Right atrium auricular region (tissue), 2 donors: ENCODE measurements around the gene TBX21. TPM values are rescaled to one million over a fixed set of nuclear protein-coding genes. Genes with fewer than 3 reads are reported as not detected.

Experiments used
- DNase-seq: peaks from one replicate; pipeline ENCODE4 v3.0.0-alpha.2; 2019; ENCODE audit warnings: low spot score
- H3K27ac ChIP-seq, 2 donors: fragments of 200-600 bp; sonication (generic); 1 replicate in 1 of 2; 2 replicates in 1 of 2; pipeline ENCODE4 v1.5.1; 2016 to 2019
- H3K27me3 ChIP-seq, 2 donors: fragments of 200-600 bp; sonication (generic); one replicate each; pipeline versions ENCODE4 v1.5.1 to v1.6.0; 2017 to 2019
- H3K36me3 ChIP-seq: fragments of 200-600 bp; sonication (generic); one replicate; pipeline ENCODE4 v1.5.1; 2016
- H3K4me1 ChIP-seq, 2 donors: fragments of 200-600 bp; sonication (generic); one replicate each; pipeline versions ENCODE4 v1.5.1 to v1.6.0; 2017 to 2019
- H3K4me3 ChIP-seq, 2 donors: fragments of 200-600 bp; sonication (generic); 1 replicate in 1 of 2; 2 replicates in 1 of 2; pipeline ENCODE4 v1.5.1; 2017 to 2019; ENCODE audit warnings: mild to moderate bottlenecking in 1 of 2, moderate library complexity in 1 of 2
- H3K9me3 ChIP-seq, 2 donors: fragments of 200-600 bp; sonication (generic); one replicate each; pipeline ENCODE4 v1.5.1; 2019
- total RNA-seq, 2 donors: library from RNA; depleted of rRNA; stranded (reverse); fragments of >200 nt; gene quantifications; one replicate each; pipeline ENCODE4 v1.1.0, GENCODE V29; 2016
- TF ChIP-seq, protein P1 (sequence below), 2 donors: fragments of 200-600 bp; sonication (generic); IDR thresholded peaks; one replicate each; pipeline ENCODE4 v1.5.1; 2019; ENCODE audit warnings: antibody characterized with exemption in 2 of 2

Gene TBX21
- total RNA-seq, 2 donors from 2014 or later, result 0.39 TPM; not detected in 1

DNA sequence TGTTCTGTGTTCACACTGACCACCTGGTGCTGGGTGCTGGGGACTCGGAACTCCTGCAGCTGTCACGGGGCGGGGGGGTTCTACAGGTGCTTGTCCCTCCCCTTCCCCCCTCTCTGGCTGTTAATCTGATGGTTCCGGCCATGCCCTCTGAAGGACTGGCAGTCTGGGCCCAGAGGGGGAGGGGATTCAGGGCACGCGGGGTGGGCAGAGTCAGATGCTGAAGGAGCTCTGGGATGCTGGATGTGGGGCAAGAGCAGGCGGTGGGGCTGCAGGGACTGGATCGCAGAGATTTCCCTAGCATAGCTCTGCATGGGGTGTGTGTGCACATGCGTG, 5.4 kb upstream of the TBX21 start:
- H3K36me3 ChIP-seq, result no peaks in the 10 kb centered on the region
- TF ChIP-seq, protein P1, sequence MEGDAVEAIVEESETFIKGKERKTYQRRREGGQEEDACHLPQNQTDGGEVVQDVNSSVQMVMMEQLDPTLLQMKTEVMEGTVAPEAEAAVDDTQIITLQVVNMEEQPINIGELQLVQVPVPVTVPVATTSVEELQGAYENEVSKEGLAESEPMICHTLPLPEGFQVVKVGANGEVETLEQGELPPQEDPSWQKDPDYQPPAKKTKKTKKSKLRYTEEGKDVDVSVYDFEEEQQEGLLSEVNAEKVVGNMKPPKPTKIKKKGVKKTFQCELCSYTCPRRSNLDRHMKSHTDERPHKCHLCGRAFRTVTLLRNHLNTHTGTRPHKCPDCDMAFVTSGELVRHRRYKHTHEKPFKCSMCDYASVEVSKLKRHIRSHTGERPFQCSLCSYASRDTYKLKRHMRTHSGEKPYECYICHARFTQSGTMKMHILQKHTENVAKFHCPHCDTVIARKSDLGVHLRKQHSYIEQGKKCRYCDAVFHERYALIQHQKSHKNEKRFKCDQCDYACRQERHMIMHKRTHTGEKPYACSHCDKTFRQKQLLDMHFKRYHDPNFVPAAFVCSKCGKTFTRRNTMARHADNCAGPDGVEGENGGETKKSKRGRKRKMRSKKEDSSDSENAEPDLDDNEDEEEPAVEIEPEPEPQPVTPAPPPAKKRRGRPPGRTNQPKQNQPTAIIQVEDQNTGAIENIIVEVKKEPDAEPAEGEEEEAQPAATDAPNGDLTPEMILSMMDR (IDR thresholded peaks at IDR 0.05), result no peak
- H3K4me1 ChIP-seq, result peaks cover 0 to 2% of the 10 kb centered on the region in 2 donors
- no peak for DNase-seq
- no peaks in the 10 kb centered on the region for H3K9me3 ChIP-seq
- H3K27ac ChIP-seq, result no peak overlapping the region
- H3K27me3 ChIP-seq, result peaks cover 0 to 5% of the 10 kb centered on the region in 2 donors
- no peak overlapping the region for H3K4me3 ChIP-seq

GRCh38 chr17:47728214-47728877, 4.7 kb upstream of the TBX21 start:
- H3K4me1 ChIP-seq, result peaks cover 0 to 9% of the 10 kb centered on the region in 2 donors
- DNase-seq, result no peak
- H3K36me3 ChIP-seq, result no peaks in the 10 kb centered on the region
- TF ChIP-seq, protein P1 (IDR thresholded peaks at IDR 0.05), result no peak
- H3K27ac ChIP-seq, result no peak overlapping the region
- H3K4me3 ChIP-seq, result no peak overlapping the region
- H3K9me3 ChIP-seq, result no peaks in the 10 kb centered on the region
- H3K27me3 ChIP-seq, result peaks cover 0 to 9% of the 10 kb centered on the region in 2 donors

GRCh38 chr17:47729476-47729875, 3.6 kb upstream of the TBX21 start:
- Histone ChIP-seq H3K9me3 (no peaks in the 10 kb centered on the region), H3K36me3 (no peaks in the 10 kb centered on the region), H3K4me3 (no peak overlapping the region), H3K4me1 (peaks cover 0 to 18% of the 10 kb centered on the region in 2 donors), H3K27ac (no peak overlapping the region), H3K27me3 (peaks cover 0 to 18% of the 10 kb centered on the region in 2 donors)
- TF ChIP-seq, protein P1 (IDR thresholded peaks at IDR 0.05), result no peak
- no peak for DNase-seq

DNA sequence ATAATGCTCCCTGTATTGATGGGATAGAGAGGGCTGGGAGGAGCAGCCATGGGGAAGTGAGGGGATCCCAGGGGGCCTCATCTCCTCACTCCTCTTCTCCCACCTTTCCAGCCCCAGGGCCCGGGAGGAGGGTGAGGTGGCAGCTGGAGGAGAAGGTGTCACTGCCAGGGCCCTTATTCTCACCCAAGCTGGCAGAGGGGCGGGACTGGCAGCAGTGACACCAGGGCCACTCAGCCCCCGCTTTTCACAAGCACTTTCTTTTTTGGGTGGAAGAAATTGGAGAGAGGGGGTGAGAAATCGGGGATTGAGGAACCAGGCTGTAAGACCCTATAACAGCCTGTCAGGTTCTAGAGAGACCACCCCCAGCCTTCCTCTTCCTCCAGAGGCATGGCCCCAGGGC, 2.4 kb upstream of the TBX21 start:
- Histone ChIP-seq H3K4me1 (peaks cover 0 to 18% of the 10 kb centered on the region in 2 donors), H3K4me3 (no peak overlapping the region), H3K9me3 (no peaks in the 10 kb centered on the region), H3K36me3 (no peaks in the 10 kb centered on the region), H3K27ac (no peak overlapping the region), H3K27me3 (peaks cover 0 to 18% of the 10 kb centered on the region in 2 donors)
- TF ChIP-seq, protein P1 (IDR thresholded peaks at IDR 0.05), result no peak
- no peak for DNase-seq

DNA sequence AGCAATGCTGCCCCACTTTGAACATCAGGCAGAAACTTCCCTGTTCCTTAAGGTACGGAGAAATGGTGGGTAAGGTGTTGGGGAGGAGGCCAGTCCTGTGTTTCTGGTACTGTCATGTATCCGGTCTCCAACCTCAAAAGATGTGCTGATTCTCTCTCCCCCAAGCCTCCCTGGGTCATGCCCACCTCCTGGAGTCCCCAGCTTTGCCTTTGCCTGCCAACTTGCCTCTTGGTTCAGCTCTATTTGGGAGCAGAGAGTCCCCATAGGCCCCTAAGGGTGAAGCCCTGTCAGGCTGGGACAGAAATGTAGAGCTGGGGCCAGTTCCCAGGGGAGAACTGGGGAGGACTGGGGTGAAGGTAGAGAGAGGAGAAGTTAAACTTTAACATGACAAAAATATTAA, 1.6 kb upstream of the TBX21 start:
- Histone ChIP-seq H3K4me1 (peaks cover 0 to 18% of the 10 kb centered on the region in 2 donors), H3K27ac (no peak overlapping the region), H3K36me3 (no peaks in the 10 kb centered on the region), H3K9me3 (no peaks in the 10 kb centered on the region), H3K27me3 (peaks cover 0 to 18% of the 10 kb centered on the region in 2 donors), H3K4me3 (no peak overlapping the region)
- TF ChIP-seq, protein P1 (IDR thresholded peaks at IDR 0.05), result no peak
- no peak for DNase-seq
